GM12872 (cell line): Measurements from ENCODE around the gene MYL6.

Experiments
- TF ChIP-seq, protein P1 (sequence below): IDR thresholded peaks from 3 replicates; pipeline ENCODE4 v1.5.1; 2011; ENCODE audit warnings: low read depth, mild to moderate bottlenecking, low read length, moderate library complexity; ENCODE audit not compliant: insufficient read depth

MYL6 gene

DNA sequence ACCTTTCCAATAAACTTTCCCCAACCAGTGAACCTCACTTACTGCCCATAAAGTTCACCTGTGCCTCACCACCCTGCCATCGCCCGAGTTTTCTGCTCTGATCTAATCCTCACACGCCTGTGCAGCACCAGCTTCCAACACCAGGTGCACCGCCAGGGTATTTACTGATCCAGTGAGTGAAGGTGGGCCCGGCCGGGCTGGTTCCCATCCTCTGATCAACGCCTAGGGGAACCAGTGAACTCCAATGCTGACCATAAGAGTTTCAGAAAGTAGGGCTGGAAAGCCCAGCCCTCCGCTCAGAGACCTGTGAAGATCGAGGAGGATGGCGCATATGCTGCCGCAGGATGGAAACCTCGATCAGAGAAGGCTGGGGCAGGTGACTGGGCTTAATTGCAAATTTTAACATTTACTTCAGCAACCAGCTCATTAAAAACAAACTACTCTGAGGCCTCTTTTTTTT lies 6.5 kb upstream of the MYL6 start:
- TF ChIP-seq, protein P1, sequence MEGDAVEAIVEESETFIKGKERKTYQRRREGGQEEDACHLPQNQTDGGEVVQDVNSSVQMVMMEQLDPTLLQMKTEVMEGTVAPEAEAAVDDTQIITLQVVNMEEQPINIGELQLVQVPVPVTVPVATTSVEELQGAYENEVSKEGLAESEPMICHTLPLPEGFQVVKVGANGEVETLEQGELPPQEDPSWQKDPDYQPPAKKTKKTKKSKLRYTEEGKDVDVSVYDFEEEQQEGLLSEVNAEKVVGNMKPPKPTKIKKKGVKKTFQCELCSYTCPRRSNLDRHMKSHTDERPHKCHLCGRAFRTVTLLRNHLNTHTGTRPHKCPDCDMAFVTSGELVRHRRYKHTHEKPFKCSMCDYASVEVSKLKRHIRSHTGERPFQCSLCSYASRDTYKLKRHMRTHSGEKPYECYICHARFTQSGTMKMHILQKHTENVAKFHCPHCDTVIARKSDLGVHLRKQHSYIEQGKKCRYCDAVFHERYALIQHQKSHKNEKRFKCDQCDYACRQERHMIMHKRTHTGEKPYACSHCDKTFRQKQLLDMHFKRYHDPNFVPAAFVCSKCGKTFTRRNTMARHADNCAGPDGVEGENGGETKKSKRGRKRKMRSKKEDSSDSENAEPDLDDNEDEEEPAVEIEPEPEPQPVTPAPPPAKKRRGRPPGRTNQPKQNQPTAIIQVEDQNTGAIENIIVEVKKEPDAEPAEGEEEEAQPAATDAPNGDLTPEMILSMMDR, result peak; percentile 68; the same call in 2 of the 3 replicates

DNA sequence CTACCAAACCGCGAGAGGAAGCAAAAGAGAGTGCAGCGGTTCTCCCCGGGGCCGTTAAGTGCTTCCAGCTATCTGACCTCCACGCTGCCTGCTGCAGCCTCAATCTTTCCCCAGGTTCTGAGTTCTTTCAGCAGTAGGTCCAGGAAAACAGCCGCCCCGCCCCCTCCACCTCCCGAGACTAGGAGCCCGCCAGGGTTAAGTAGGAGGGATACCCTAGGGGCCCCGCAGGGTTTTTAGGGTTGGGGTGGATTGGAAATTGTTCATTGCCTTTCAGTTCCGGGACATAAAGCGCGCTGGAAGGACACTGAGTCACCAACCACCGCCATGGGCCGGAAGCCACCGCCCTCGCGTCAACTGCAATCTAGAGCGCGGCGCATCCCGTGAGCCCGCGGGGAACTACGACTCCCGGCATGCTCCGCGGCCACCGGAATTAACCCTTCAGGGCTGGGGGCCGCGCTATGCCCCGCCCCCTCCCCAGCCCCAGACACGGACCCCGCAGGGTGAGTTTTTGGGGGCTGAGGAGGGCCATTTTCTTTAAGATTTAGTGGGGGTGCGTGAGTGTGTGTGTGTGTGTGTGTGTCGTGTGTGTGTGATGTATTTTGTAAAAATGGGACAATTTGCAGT lies 5.9 kb upstream of the MYL6 start, which contains the start of gene MYL6B:
Gene MYL6B (plus strand): TSS at position 456 of the 624 bp plus-strand sequence. CDS start 1,332 bp downstream, outside the sequence.
- TF ChIP-seq, protein P1, result no peak

DNA sequence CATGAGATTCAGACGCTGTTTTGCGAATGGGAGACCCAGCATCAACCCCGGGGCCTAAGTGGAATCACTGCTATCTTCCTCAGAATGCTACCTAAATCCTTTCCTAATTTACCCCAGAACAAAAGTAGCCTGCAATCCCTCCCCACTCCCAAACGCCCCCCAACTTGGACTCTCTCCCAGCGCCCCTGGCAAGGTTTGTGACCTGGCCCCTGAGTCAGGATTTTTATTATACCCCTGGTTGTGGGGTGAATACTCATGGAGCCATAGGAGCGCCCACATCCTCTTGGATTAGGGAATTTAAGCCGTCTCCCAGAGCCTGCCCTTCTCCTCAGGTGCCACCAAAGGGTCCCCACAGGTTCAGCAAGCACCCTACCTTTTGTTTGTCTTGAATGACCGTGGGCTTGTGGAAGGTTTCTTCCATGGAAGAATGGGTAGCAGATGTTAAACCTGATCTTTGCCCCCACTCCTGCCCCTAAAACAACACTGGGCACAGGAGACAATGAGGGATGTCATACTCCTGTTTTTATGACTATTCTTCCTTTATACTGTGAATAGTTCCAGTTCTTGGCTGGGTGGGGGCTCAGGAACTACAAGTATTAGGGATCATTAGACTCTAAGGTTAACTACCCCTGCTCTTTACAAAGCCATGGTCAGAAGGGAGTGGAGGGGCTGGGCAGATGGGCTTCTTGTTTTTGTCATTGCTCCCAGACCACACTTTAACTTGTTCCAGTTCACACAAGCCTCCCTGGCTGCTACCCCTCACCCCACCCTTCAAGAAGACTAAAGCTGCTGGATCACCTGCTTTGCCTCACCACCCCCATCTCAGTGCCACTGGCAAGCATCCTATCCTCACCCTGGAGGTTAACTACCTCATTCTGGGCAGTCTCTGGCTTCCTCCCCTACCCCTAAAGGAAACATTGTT lies 5.1 kb upstream of the MYL6 start:
- TF ChIP-seq, protein P1, result no peak

DNA sequence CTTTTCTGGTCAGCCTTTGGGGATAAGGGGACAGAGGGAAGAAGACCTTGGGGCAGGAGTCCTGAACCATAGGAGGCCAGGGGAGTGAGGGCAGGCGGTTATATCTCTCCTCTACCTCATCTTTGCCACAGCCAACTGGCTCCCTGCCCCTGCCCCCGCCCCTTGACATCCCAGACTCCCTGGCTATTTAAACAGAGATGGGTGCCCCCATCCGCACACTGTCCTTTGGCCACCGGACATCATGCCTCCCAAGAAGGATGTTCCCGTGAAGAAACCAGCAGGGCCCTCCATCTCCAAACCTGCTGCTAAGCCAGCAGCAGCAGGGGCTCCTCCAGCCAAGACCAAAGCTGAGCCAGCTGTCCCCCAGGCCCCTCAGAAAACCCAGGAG lies 4.5 kb upstream of the MYL6 start:
- TF ChIP-seq, protein P1, result no peak

DNA sequence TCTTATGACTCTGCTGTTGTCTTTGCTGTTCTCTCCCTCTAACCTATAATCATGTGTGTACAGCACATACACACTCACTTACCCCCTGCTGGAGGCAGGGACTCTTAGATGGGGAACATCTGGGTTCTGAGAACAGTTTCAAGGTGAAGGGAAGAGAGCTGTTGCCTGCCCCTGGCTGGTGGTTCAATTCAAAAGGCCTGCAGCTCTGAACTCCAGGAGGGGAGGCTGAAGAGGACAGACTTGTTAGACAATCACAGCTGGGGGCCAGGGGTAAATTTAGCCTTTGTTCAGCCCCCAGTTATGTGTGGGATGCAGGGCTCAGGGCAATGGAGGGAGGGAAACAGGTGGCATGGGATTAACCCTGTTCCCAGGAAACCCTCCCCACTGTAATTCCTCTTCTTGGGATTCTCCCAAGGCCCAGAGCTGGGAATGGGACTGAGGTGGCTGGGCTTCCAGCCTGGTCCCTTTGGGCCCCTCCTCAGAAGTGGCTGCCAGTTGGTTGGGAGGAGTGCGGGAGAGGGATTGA lies 3.9 kb upstream of the MYL6 start:
- TF ChIP-seq, protein P1, result no peak

DNA sequence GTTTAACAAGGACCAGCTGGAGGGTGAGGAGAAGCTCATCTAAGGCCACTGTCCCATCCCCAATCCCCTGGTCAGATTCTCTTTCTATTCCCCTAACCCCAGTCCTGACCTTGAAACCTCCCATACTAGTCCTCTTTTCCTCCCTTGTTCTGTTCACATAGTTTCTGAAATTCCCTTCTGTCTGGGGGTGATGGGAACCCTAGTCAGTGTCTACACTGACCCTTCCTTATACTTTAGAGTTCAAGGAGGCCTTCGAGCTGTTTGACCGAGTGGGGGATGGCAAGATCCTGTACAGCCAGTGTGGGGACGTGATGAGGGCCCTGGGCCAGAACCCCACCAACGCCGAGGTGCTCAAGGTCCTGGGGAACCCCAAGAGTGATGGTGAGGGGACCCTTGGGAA lies 3.3 kb upstream of the MYL6 start:
- TF ChIP-seq, protein P1, result no peak

DNA sequence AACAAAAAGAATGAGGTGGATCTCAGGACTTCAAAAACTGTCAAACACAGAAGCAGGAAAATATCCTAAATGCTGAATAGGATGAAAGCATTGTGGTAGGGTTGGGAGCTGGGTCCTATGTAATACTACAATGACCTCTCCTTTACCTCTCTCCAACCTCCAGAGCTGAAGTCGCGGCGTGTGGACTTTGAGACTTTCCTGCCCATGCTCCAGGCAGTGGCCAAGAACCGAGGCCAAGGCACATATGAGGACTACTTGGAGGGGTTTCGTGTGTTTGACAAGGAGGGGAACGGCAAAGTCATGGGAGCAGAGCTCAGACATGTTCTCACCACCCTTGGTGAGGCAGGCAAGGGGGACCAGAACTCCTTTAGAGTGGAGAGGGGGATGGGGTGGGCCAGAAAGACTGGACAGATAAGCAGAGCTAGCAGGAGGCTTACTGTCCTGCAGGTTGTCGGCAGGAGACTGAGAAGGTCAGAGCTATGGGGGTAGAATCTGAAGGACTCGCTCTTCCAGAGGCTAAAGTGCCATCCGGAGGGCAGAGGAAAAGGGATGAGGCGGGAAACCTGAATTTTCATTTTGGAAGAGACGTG lies 2.8 kb upstream of the MYL6 start:
- TF ChIP-seq, protein P1, result no peak
